HT-29 (cell line): ENCODE data around the gene HOXB9. TPM values are rescaled to one million over a fixed set of nuclear protein-coding genes. Genes with fewer than 3 reads are reported as not detected.
A peak's percentile ranks its signal among the peaks of the same experiment; 100 is the strongest.

Source experiments
- DNase-seq: peaks from one replicate; pipeline ENCODE4 v3.0.0-alpha.2; 2015; ENCODE audit warnings: low spot score
- total RNA-seq: library from RNA; depleted of rRNA; stranded (reverse); fragments of >200 nt; shearing (Covaris generic); gene quantifications from 2 replicates; pipeline ENCODE4 v1.2.3, GENCODE V29; 2014

HOXB9 gene
- total RNA-seq, 1 experiment from 2014 or later = 188 TPM

GRCh38 chr17:48588528-48588927 lies 37.6 kb downstream of the HOXB9 start:
- peak; percentile 72 for DNase-seq

GRCh38 chr17:48588074-48588415 lies 38.1 kb downstream of the HOXB9 start:
- no peak for DNase-seq

- DNase-seq = peak; percentile 74
Observed at GRCh38 chr17:48587276-48588073, 38.7 kb downstream of the HOXB9 start.

GRCh38 chr17:48586355-48587258 lies 39.6 kb downstream of the HOXB9 start:
- DNase-seq = no peak

- DNase-seq = no peak
Observed at GRCh38 chr17:48584223-48584741, 41.9 kb downstream of the HOXB9 start.

- DNase-seq = peak; percentile 65
Observed at GRCh38 chr17:48583708-48584222, 42.4 kb downstream of the HOXB9 start.

GRCh38 chr17:48582750-48583069 lies 43.4 kb downstream of the HOXB9 start:
- DNase-seq = peak; percentile 64

GRCh38 chr17:48579760-48580554 lies 46.2 kb downstream of the HOXB9 start:
- peak; percentile 67 for DNase-seq

- no peak for DNase-seq
Observed at GRCh38 chr17:48579471-48579759, 46.7 kb downstream of the HOXB9 start.

GRCh38 chr17:48578616-48579470 lies 47.3 kb downstream of the HOXB9 start:
- DNase-seq = peak; percentile 70

- peak; percentile 72 for DNase-seq
Observed at GRCh38 chr17:48577946-48578615, 48.1 kb downstream of the HOXB9 start, which contains the start of gene HOXB4. Gene HOXB4, minus strand, starts transcription at chr17:48578350. Its CDS starts 31 bp downstream, at chr17:48578319.

- no peak for DNase-seq
Observed at GRCh38 chr17:48577330-48577945, 48.7 kb downstream of the HOXB9 start.

GRCh38 chr17:48576479-48577309 lies 49.5 kb downstream of the HOXB9 start:
- DNase-seq = no peak

GRCh38 chr17:48575673-48576478 lies 50.3 kb downstream of the HOXB9 start:
- DNase-seq = no peak

- DNase-seq = no peak
Observed at GRCh38 chr17:48575066-48575582, 51.0 kb downstream of the HOXB9 start.

GRCh38 chr17:48574505-48575065 lies 51.6 kb downstream of the HOXB9 start:
- DNase-seq = no peak

GRCh38 chr17:48571826-48572417 lies 54.2 kb downstream of the HOXB9 start:
- DNase-seq = peak; percentile 64
